CD4-positive, CD25-positive, alpha-beta regulatory T cell (primary cell): ENCODE measurements around the gene PALMD. TPM values are rescaled to one million over a fixed set of nuclear protein-coding genes. Genes with fewer than 3 reads are reported as not detected.

Experiments
- ATAC-seq, 2 donors: fragments of 150-1000 bp; cut with Tn5 transposase; one replicate each; pipeline ENCODE4 v1.10.0; 2021; ENCODE audit warnings: low read depth in 2 of 2, moderate number of reproducible peaks in 2 of 2, moderate library complexity in 1 of 2
- DNase-seq, 3 donors: peaks; one replicate each; pipeline versions ENCODE4 v3.0.0 to v3.0.0-alpha.2; 2012 to 2022; ENCODE audit warnings: mixed read lengths in 1 of 3
- H3K27ac ChIP-seq: one replicate; pipeline ENCODE4 v1.7.0; 2013; ENCODE audit warnings: mild to moderate bottlenecking, low read length; ENCODE audit not compliant: insufficient read depth, poor library complexity, severe bottlenecking
- H3K27me3 ChIP-seq: one replicate; pipeline ENCODE4 v1.7.0; 2013; ENCODE audit warnings: low read length; ENCODE audit not compliant: control insufficient read depth, insufficient read depth
- H3K36me3 ChIP-seq: one replicate; pipeline ENCODE4 v1.7.0; 2013; ENCODE audit warnings: mild to moderate bottlenecking, low read length, moderate library complexity; ENCODE audit not compliant: control insufficient read depth, insufficient read depth
- H3K4me1 ChIP-seq: 2 replicates; pipeline ENCODE4 v1.7.0; 2013; ENCODE audit warnings: mild to moderate bottlenecking, low read length; ENCODE audit not compliant: insufficient read depth, control insufficient read depth, poor library complexity, severe bottlenecking
- H3K4me3 ChIP-seq: one replicate; pipeline ENCODE4 v1.7.0; 2013; ENCODE audit warnings: low read depth, mild to moderate bottlenecking, low read length, moderate library complexity
- H3K9me3 ChIP-seq, 2 experiments: 1 replicate in 1 of 2; 2 replicates in 1 of 2; pipeline ENCODE4 v1.7.0; 2013; ENCODE audit warnings: low read length in 2 of 2, mild to moderate bottlenecking in 1 of 2, moderate library complexity in 1 of 2; ENCODE audit not compliant: control insufficient read depth in 2 of 2
- H3K27ac Mint-ChIP-seq, 3 donors: one replicate each; pipeline ENCODE4 v1.8.0; 2020 to 2022; ENCODE audit warnings: mild to moderate bottlenecking in 3 of 3, mixed read lengths in 3 of 3, moderate library complexity in 2 of 3
- H3K27me3 Mint-ChIP-seq: one replicate; pipeline ENCODE4 v1.8.0; 2022; ENCODE audit warnings: mild to moderate bottlenecking, mixed read lengths
- H3K36me3 Mint-ChIP-seq: one replicate; pipeline ENCODE4 v1.8.0; 2020; ENCODE audit warnings: mixed read lengths
- H3K4me1 Mint-ChIP-seq, 4 donors: one replicate each; pipeline ENCODE4 v1.8.0; 2020 to 2022; ENCODE audit warnings: mixed read lengths in 4 of 4, mild to moderate bottlenecking in 1 of 4
- H3K4me3 Mint-ChIP-seq, 4 donors: one replicate each; pipeline ENCODE4 v1.8.0; 2020 to 2022; ENCODE audit warnings: mild to moderate bottlenecking in 4 of 4, mixed read lengths in 4 of 4, moderate library complexity in 3 of 4
- H3K9me3 Mint-ChIP-seq, 7 donors: one replicate each; pipeline ENCODE4 v1.8.0; 2020 to 2022; ENCODE audit warnings: mixed read lengths in 7 of 7, mild to moderate bottlenecking in 3 of 7, moderate library complexity in 2 of 7
- polyA plus RNA-seq, 4 donors: library from polyadenylated mRNA; unstranded; fragments of 300-500 nt; fragmentation: Illumina TruSeq; gene quantifications; one replicate each; pipeline ENCODE4 v1.2.3, GENCODE V29; 2021
- total RNA-seq: library from RNA; stranded (reverse); gene quantifications from one replicate; pipeline ENCODE4 v1.2.3, GENCODE V29; 2022

PALMD gene
- total and polyA plus RNA-seq, 5 donors from 2014 or later = not detected

GRCh38 chr1:99644279-99645004, 1.5 kb upstream of the PALMD start:
- no peaks in the 10 kb centered on the region for H3K36me3 Mint-ChIP-seq
- peaks cover 0 to 4% (median 0%) of the 10 kb centered on the region in 7 donors for H3K9me3 Mint-ChIP-seq
- Histone ChIP-seq H3K27ac (no peak overlapping the region), H3K27me3 (peaks cover 20% of the 10 kb centered on the region), H3K9me3 (no peaks in the 10 kb centered on the region), H3K4me3 (no peak overlapping the region), H3K4me1 (no peaks in the 10 kb centered on the region), H3K36me3 (no peaks in the 10 kb centered on the region)
- peaks cover 27% of the 10 kb centered on the region for H3K27me3 Mint-ChIP-seq
- no peak for DNase-seq
- H3K4me1 Mint-ChIP-seq = peaks cover 0 to 3% (median 0%) of the 10 kb centered on the region in 4 donors
- no peak overlapping the region for H3K4me3 Mint-ChIP-seq
- no peak overlapping the region for H3K27ac Mint-ChIP-seq
- no peak for ATAC-seq

DNA sequence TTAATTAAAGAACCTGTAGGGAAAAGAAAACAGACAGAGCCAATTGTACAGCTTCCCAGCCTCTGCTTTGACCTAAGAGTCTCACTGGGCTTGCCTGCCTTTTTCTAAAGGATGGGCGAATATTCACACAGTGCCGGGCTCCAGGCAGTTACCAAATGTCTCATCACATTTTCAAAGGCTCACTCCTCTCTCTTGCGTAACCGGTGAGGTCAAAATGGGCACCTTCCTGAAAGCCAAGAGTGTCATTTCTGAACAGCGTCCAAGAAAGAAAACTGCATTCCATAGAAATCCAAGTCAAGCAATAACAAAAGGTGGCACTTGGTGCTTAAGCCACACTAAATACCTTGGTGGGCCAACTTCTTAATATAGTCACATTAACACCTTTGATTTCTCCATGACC, 710 bp upstream of the PALMD start:
- peaks cover 20% of the 10 kb centered on the region for H3K27me3 ChIP-seq
- peaks cover 0 to 4% (median 0%) of the 10 kb centered on the region in 7 donors for H3K9me3 Mint-ChIP-seq
- no peak overlapping the region for H3K27ac Mint-ChIP-seq
- no peaks in the 10 kb centered on the region for H3K4me1 ChIP-seq
- DNase-seq (no peak), ATAC-seq (no peak)
- no peak overlapping the region for H3K4me3 Mint-ChIP-seq
- no peaks in the 10 kb centered on the region for H3K36me3 ChIP-seq
- peaks cover 27% of the 10 kb centered on the region for H3K27me3 Mint-ChIP-seq
- H3K9me3 ChIP-seq = no peaks in the 10 kb centered on the region
- H3K4me1 Mint-ChIP-seq = peaks cover 0 to 3% (median 0%) of the 10 kb centered on the region in 4 donors
- H3K36me3 Mint-ChIP-seq = no peaks in the 10 kb centered on the region
- H3K27ac ChIP-seq = no peak overlapping the region
- no peak overlapping the region for H3K4me3 ChIP-seq

DNA sequence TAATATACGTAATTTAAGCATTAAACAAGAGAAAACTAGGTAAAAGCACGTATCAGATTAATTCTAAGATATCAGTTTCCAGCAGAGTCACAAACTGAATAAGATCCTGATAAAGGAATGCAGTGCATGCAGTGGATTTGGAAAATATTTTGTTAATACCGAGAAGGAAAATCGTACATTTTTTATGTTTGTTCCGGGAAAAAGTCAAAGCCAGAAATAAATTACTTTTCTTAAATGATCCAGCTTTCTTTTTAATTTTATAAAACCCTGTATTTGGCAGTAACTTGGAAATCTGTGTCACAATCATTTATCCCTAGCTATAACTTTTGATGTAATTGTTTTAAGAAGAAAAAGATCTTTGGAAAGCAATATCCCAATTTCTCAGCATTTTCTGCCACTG, 955 bp downstream of the PALMD start:
- H3K4me1 Mint-ChIP-seq = peaks cover 0 to 3% (median 0%) of the 10 kb centered on the region in 4 donors
- Histone ChIP-seq H3K4me1 (no peaks in the 10 kb centered on the region), H3K27ac (no peak overlapping the region), H3K9me3 (no peaks in the 10 kb centered on the region), H3K36me3 (no peaks in the 10 kb centered on the region), H3K27me3 (peaks cover 20% of the 10 kb centered on the region), H3K4me3 (no peak overlapping the region)
- H3K4me3 Mint-ChIP-seq = no peak overlapping the region
- no peak for ATAC-seq
- H3K27me3 Mint-ChIP-seq = peaks cover 27% of the 10 kb centered on the region
- peaks cover 0 to 4% (median 0%) of the 10 kb centered on the region in 7 donors for H3K9me3 Mint-ChIP-seq
- H3K27ac Mint-ChIP-seq = no peak overlapping the region
- H3K36me3 Mint-ChIP-seq = no peaks in the 10 kb centered on the region
- no peak for DNase-seq

GRCh38 chr1:99647490-99647889, 1.6 kb downstream of the PALMD start:
- H3K4me1 Mint-ChIP-seq = peaks cover 0 to 3% (median 0%) of the 10 kb centered on the region in 4 donors
- Histone ChIP-seq H3K4me3 (no peak overlapping the region), H3K36me3 (no peaks in the 10 kb centered on the region), H3K27me3 (peaks cover 20% of the 10 kb centered on the region), H3K9me3 (no peaks in the 10 kb centered on the region), H3K27ac (no peak overlapping the region), H3K4me1 (no peaks in the 10 kb centered on the region)
- DNase-seq = no peak
- H3K27me3 Mint-ChIP-seq = peaks cover 27% of the 10 kb centered on the region
- H3K27ac Mint-ChIP-seq = no peak overlapping the region
- H3K36me3 Mint-ChIP-seq = no peaks in the 10 kb centered on the region
- H3K9me3 Mint-ChIP-seq = peaks cover 0 to 4% (median 0%) of the 10 kb centered on the region in 7 donors
- no peak overlapping the region for H3K4me3 Mint-ChIP-seq
- no peak for ATAC-seq

DNA sequence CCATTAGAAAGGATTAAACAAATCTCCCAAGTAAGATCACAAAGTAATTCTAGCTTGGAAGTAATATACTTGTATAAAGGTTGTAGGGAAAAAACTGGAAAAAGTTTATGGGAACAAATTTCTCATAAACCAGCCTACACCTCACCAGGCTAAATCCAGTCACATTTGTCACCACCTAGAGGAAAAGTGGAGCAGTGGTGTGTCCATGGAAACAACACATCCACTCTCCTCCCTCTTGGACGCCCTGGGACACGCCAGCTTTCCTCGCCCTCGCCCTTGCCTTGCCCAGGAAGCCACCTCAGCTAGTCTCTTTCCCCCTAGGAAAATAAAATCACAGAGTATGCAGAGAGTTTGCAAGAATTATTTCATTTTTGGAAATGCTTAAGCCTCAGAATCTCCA, 2.2 kb downstream of the PALMD start:
- no peak for DNase-seq
- no peaks in the 10 kb centered on the region for H3K36me3 ChIP-seq
- no peaks in the 10 kb centered on the region for H3K9me3 ChIP-seq
- Mint-ChIP-seq H3K27me3 (peaks cover 27% of the 10 kb centered on the region), H3K27ac (no peak overlapping the region), H3K4me3 (no peak overlapping the region), H3K9me3 (peaks cover 0 to 4% (median 0%) of the 10 kb centered on the region in 7 donors), H3K36me3 (no peaks in the 10 kb centered on the region), H3K4me1 (peaks cover 0 to 3% (median 0%) of the 10 kb centered on the region in 4 donors)
- no peak for ATAC-seq
- H3K27ac ChIP-seq = no peak overlapping the region
- H3K4me3 ChIP-seq = no peak overlapping the region
- H3K27me3 ChIP-seq = peaks cover 22% of the 10 kb centered on the region
- H3K4me1 ChIP-seq = no peaks in the 10 kb centered on the region

- no peak for DNase-seq
- Mint-ChIP-seq H3K27ac (no peak overlapping the region), H3K4me1 (peaks cover 0 to 3% (median 0%) of the 10 kb centered on the region in 4 donors), H3K27me3 (peaks cover 26% of the 10 kb centered on the region), H3K36me3 (no peaks in the 10 kb centered on the region), H3K4me3 (no peak overlapping the region), H3K9me3 (peaks cover 0 to 5% (median 0%) of the 10 kb centered on the region in 7 donors)
- Histone ChIP-seq H3K27me3 (peaks cover 19% of the 10 kb centered on the region), H3K9me3 (no peaks in the 10 kb centered on the region), H3K4me1 (no peaks in the 10 kb centered on the region), H3K27ac (no peak overlapping the region), H3K36me3 (no peaks in the 10 kb centered on the region), H3K4me3 (no peak overlapping the region)
- ATAC-seq = no peak
Observed at GRCh38 chr1:99650030-99650429, 4.1 kb downstream of the PALMD start.

DNA sequence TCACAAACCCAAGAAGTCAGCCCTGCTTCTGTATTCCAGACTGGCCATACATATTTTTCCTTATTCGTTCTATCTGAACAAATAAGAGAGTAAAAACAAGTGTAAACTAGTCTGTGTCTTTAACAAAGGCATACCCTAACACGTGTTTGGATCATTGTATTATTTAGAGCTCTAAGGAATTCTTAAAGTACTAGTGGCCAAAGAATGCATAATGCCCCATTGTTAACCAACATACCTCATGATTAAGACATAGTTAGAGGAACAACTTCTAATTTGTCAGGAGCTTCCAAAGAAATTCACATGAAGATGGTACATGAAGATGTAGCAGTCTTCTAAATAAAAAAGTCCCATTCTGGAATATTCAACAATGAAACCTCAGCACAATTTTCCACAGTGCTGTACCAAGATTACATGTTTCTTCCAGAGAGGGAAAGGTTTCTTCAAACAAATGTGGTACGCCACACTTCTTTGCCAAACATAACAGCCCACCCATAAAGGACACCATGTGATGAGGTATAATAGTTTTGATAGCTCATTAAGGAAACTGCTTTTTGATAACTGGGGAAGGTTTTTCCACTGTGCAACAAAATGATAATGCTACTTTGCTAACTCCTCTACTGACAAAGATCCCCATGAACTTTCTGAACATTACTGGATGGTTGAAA, 5.0 kb downstream of the PALMD start:
- H3K9me3 Mint-ChIP-seq = peaks cover 0 to 5% (median 0%) of the 10 kb centered on the region in 7 donors

More for the DNA sequence above, 5.0 kb downstream of the PALMD start:
- Histone ChIP-seq H3K27me3 (peaks cover 15% of the 10 kb centered on the region), H3K27ac (no peak overlapping the region), H3K9me3 (no peaks in the 10 kb centered on the region), H3K36me3 (no peaks in the 10 kb centered on the region), H3K4me3 (no peak overlapping the region), H3K4me1 (no peaks in the 10 kb centered on the region)
- no peak overlapping the region for H3K27ac Mint-ChIP-seq
- H3K4me1 Mint-ChIP-seq = peaks cover 0 to 3% (median 0%) of the 10 kb centered on the region in 4 donors
- DNase-seq (no peak), ATAC-seq (no peak)
- H3K27me3 Mint-ChIP-seq = peaks cover 18% of the 10 kb centered on the region
- no peaks in the 10 kb centered on the region for H3K36me3 Mint-ChIP-seq
- H3K4me3 Mint-ChIP-seq = no peak overlapping the region
